Lower leg skin (tissue), 3 donors: ENCODE measurements around the gene FOXN1.

Experiments used
- POLR2A ChIP-seq, 2 donors: fragments of 450-650 bp; IDR thresholded peaks; one replicate each; pipeline ENCODE4 v1.6.1; 2016 to 2017; ENCODE audit warnings: antibody characterized with exemption in 2 of 2, mild to moderate bottlenecking in 1 of 2, moderate library complexity in 1 of 2
- TF ChIP-seq, protein P1 (sequence below), 3 donors: fragments of 450-650 bp; IDR thresholded peaks; one replicate each; pipeline ENCODE4 v1.5.1; 2016; ENCODE audit warnings: antibody characterized with exemption in 3 of 3, mild to moderate bottlenecking in 3 of 3, moderate library complexity in 2 of 3

DNA sequence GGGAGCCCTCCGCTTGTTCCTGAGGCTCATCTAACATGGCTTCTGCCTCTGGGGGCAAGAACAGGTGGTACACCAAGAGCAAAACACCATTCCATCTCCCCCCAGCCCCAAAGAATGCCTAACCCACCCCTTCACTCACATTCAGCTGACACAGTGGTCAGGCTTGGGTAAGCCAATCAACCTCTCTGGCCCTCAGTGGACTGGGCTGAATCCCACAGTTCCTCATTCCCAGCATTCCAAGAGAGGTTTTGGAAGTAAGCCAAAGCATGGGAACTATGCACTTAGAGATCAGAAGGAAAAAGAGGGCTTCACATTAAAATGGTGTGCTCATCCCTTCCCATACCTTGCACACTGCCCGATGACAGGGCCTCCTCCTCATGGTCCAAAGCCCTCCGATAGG is 57.3 kb downstream of the FOXN1 start:
- TF ChIP-seq, protein P1, sequence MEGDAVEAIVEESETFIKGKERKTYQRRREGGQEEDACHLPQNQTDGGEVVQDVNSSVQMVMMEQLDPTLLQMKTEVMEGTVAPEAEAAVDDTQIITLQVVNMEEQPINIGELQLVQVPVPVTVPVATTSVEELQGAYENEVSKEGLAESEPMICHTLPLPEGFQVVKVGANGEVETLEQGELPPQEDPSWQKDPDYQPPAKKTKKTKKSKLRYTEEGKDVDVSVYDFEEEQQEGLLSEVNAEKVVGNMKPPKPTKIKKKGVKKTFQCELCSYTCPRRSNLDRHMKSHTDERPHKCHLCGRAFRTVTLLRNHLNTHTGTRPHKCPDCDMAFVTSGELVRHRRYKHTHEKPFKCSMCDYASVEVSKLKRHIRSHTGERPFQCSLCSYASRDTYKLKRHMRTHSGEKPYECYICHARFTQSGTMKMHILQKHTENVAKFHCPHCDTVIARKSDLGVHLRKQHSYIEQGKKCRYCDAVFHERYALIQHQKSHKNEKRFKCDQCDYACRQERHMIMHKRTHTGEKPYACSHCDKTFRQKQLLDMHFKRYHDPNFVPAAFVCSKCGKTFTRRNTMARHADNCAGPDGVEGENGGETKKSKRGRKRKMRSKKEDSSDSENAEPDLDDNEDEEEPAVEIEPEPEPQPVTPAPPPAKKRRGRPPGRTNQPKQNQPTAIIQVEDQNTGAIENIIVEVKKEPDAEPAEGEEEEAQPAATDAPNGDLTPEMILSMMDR (IDR thresholded peaks at IDR 0.05) = no peak
- TF ChIP-seq POLR2A (IDR thresholded peaks at IDR 0.05) = no peak
